SIG-M5 (cell line): ENCODE measurements around the gene STK10.

Experiments
- DNase-seq: peaks from one replicate; lab custom pipeline; 2025; lab: John Stamatoyannopoulos, UW

Gene STK10

DNA sequence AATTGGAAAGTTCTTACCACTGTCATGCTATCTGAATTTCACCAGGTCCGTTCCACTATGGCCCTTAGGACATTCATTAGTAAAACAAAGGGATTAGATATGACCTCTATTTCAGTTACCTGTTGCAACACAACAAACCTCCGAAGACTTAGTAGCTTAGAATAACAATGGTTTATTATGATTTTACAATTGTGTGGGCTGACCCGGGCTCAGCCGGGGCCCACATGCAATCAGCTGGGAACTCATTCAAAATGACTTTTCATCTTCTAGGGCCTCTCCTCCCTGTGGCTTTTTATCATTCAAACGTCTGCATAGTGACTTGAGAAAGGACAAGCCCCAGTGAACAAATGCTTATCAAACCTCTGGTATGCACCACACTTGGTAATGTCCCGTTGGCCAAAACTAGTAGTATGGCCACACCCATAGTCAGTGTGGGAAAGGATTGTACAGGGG is 179.3 kb downstream of the STK10 start:
- no peak for DNase-seq

- DNase-seq = no peak
Measured at GRCh38 chr5:172008111-172008455, 179.9 kb downstream of the STK10 start.

- DNase-seq = no peak
Measured at GRCh38 chr5:172007175-172008110, 180.6 kb downstream of the STK10 start.

- peak; percentile 88 for DNase-seq
Measured at GRCh38 chr5:172006321-172007174, 181.5 kb downstream of the STK10 start, which contains the start of gene FBXW11. TSS of gene FBXW11 (minus strand) at chr5:172006638. CDS start at chr5:172006502, 136 bp downstream.

DNA sequence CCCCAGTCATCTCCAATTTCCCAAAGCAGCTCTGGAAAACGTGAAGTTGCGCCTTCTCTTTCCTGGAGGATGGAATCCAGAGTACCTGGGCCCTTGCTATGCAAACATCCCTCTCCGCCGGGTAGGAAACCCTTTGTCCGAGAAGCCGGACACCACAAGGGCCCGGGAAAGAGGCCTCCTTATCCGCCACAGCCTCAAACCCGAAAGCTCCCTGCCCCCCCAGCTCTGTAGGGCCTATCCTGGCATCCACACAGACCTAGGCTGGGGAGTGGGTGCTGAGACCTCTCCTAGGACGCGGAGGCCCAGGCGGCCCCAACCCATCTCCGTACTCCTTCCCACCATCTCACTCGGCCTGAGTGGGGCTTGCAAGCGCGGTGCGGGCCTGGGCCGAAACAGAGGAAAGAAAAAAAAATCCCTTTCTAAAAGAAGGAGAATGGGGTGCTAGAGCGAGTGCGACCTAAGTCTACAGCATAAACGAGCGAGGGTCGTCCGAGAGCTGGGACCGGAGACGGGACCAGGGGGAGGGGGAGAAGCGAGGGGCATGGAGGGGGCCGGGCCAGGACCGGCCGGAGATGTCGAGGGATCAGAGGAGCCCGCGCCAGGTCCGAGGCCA is 182.2 kb downstream of the STK10 start:
- no peak for DNase-seq

- DNase-seq = no peak
Measured at GRCh38 chr5:172004824-172005237, 183.2 kb downstream of the STK10 start.

DNA sequence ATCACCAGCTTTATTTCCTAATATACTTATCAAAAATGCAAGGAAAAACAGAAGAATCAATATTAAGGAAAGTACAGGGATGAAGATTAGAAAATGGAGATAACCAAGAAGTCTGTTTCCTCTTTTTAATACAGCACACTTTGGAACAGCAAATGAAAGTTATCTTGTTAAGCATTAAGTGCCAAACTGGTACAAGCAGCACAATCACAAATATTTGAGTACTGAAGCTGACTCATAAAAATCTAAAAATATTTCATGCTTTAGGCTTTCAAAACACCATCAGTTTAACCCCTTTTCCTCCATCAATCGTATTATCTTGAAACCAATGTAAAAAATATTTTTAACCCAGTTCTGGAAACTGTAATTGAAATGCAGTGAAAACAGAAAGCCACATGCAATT is 184.3 kb downstream of the STK10 start:
- DNase-seq = no peak

DNA sequence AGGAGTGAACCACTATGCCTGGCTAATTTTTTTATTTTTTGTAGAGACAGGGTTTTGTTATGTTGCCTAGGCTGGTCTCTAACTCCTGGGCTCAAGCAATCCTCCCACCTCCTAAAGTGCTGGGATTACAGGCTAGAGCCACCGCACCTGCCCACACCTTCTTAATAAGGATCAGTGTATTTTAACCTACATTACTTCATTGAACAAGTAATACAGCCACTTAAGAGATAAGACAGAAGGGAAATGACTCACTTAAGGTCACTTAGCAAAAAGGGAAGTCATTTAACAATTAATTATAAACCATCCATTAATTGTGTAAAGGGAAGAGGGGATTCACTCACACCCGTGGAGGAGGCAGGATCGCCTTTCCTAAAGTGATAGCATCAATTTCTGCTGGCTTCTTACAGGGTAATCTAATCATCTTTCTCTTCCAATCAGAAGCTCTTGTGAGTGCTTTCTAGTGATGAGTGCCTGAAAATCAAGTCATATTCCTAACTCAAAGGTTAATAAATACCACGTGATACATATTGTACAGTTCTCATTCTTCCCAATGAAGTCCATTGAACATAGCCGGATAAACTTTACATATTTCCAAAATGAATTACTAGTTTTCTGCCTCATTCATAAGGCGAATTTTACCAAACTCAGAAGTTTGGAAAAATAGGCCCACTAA is 185.0 kb downstream of the STK10 start:
- DNase-seq = no peak

- DNase-seq = no peak
Measured at GRCh38 chr5:172002310-172002709, 185.7 kb downstream of the STK10 start.

- DNase-seq = no peak
Measured at GRCh38 chr5:171999877-172000276, 188.1 kb downstream of the STK10 start.

- DNase-seq = no peak
Measured at GRCh38 chr5:171999100-171999499, 188.9 kb downstream of the STK10 start.

GRCh38 chr5:171997011-171997410 is 191.0 kb downstream of the STK10 start:
- no peak for DNase-seq

DNA sequence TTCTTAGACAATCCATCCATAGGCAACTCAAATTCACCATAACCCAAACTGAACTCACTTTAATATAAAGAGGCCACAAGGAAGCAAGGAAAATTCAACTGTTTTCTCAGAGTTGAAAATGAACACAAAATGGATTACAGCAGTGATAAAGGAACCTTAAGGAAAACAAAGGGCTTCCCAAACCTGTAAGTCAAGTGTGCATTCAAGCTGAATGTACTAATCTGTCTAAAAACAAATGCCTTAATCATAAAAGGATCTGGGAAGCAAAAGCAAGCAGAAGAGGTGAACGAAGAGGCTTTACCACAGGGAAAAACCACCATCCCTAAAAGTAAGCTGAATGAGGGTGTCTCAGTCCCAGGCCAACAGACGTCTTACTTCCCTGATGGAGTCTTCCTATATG is 195.2 kb downstream of the STK10 start:
- no peak for DNase-seq

DNA sequence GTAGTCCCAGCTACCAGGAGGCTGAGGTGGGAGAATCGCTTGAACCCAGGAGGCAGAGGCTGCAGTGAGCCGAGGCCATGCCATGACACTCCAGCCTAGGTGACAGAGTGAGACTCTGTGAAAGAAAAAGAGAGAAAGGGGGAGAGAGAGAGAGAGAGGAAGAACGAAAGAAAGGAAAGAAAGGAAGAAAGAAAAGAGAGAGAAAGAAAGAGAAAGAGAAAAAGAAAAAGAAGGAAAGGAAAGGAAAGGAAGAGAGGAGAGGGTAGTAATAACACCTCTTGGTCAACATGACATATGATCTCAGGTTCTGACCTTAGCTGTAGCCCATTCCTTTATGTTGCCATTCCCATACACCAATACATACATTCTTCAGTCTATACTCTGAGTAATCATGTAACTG is 195.7 kb downstream of the STK10 start:
- DNase-seq = no peak
